ENCODE measurements around the gene SMPDL3B. TPM values are rescaled to one million over a fixed set of nuclear protein-coding genes. Genes with fewer than 3 reads are reported as not detected.

The SMPDL3B gene
- polyA plus RNA-seq, 10 donors: 0.15 to 0.48 (median 0.31) TPM; not detected in 5

GRCh38 chr1:27940297-27940696 lies 5.5 kb downstream of the SMPDL3B start:
- no peak for DNase-seq

DNA sequence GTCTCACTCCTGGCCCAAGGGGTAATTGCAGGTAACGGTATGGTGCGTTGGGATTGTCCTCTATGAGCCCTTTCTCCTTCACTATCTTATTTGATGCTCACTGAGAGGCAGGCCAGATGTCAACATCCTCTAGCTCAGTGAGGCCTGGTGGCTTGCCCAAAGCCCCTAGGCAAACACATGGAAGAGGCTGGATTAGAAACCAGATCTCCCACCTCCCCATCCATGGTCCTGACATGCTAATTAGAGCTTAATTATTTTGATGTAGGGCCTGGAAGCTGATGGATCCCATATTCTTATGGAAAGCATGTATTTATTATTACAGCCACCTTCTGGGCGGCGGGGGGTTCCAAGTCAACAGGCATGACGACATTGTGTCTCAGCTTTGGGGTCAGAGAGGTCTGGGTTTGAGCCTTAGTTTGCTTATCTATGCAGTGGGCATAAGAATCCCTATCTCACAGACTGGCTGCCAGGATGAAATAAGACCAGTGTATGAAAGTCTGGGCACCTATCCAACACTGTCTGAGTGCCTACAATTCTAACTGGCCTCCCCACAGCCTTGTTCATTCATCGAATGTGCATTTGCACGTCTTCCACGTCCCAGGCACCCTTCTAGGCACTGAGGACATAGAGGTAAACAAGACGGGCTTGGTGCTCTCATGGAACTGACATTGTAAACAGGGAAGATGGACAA lies 6.2 kb downstream of the SMPDL3B start:
- no peak for DNase-seq

DNA sequence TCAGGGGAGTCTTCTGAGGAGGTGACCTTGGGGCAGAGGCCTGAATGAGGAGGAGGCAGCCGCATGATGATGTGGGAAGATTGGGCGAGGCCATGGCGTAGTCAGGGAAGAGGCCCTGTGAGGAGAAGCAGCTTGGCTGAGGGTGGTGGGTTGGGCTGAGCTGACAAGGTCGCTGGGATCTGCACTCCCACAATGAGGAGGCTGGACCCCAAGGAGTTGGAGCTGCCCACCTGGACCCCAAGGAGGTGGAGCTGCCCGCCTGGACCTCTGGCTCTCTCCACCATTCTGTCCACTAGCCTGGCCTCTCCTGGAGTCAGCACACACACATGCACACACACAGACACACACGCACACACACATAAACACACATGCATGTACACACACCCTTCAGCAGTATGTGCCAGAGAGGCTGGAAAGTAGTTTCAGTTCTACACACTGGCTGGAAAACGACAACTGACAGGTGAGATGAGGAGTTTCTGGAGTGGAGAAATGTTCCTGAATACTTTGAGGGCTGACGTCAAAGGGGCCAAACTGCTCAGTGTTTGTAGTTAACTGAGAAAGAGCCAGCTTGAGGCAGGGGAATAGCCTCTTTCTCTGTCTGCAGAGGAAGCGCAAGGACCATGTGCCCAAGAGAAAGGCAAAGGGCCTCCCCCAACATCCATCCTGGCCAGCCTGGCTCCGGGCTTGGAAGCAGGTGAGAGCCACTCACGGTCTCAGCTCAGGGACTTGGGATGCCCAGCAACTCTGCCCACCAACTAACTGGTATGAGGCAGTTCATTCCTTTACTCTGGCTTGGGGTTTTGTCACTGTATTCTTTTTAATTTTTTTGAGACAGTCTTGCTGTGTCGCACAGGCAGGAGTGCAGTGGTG lies 7.1 kb downstream of the SMPDL3B start:
- no peak for DNase-seq

DNA sequence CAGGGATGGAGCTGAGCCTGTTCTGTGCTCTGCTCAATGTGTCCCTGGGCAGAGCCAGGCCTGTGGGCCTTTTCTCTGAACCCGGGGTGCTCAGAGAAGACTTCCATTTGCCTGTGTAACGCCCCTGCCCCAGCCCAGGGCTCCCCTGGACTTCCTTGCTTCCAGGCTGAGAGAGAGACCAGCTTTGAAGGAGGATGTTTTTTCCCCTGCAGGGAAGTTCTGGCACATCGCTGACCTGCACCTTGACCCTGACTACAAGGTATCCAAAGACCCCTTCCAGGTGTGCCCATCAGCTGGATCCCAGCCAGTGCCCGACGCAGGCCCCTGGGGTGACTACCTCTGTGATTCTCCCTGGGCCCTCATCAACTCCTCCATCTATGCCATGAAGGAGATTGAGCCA lies 10.2 kb downstream of the SMPDL3B start:
- DNase-seq: no peak

GRCh38 chr1:27949027-27949426 lies 14.2 kb downstream of the SMPDL3B start:
- DNase-seq: no peak

- no peak for DNase-seq
These were observed 16.6 kb downstream of the SMPDL3B start for GRCh38 chr1:27951396-27951795.

GRCh38 chr1:27952147-27952546 lies 17.3 kb downstream of the SMPDL3B start:
- DNase-seq: no peak

GRCh38 chr1:27954186-27954585 lies 19.4 kb downstream of the SMPDL3B start:
- DNase-seq: no peak

GRCh38 chr1:27955076-27955475 lies 20.3 kb downstream of the SMPDL3B start:
- no peak for DNase-seq

GRCh38 chr1:27956761-27957160 lies 22.0 kb downstream of the SMPDL3B start:
- no peak for DNase-seq

GRCh38 chr1:27957655-27958054 lies 22.9 kb downstream of the SMPDL3B start:
- DNase-seq: no peak

GRCh38 chr1:27958513-27958912 lies 23.7 kb downstream of the SMPDL3B start:
- DNase-seq: no peak

- DNase-seq: peak; percentile 78 to 94 (median 87)
These were observed 25.2 kb downstream of the SMPDL3B start, which contains the start of gene XKR8 for GRCh38 chr1:27959792-27960603. Gene XKR8 (plus strand): TSS chr1:27959973. CDS start chr1:27960070, 97 bp downstream.

- DNase-seq: peak in 1 of 3 donors; percentile 24
These were observed 26.2 kb downstream of the SMPDL3B start for GRCh38 chr1:27960762-27961645.

- DNase-seq: no peak
These were observed 26.9 kb downstream of the SMPDL3B start for GRCh38 chr1:27961646-27962221.

GRCh38 chr1:27963393-27963792 lies 28.6 kb downstream of the SMPDL3B start:
- no peak for DNase-seq

DNA sequence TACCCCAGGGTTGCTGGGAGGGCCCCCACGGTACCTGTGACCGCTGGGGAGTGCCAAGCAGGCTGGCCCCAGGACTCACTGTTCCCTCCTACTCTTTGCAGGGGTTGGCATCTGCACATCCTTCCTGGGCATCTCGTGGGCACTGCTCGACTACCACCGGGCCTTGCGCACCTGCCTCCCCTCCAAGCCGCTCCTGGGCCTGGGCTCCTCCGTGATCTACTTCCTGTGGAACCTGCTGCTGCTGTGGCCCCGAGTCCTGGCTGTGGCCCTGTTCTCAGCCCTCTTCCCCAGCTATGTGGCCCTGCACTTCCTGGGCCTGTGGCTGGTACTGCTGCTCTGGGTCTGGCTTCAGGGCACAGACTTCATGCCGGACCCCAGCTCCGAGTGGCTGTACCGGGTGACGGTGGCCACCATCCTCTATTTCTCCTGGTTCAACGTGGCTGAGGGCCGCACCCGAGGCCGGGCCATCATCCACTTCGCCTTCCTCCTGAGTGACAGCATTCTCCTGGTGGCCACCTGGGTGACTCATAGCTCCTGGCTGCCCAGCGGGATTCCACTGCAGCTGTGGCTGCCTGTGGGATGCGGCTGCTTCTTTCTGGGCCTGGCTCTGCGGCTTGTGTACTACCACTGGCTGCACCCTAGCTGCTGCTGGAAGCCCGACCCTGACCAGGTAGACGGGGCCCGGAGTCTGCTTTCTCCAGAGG lies 31.8 kb downstream of the SMPDL3B start:
- DNase-seq: no peak

- no peak for DNase-seq
These were observed 32.5 kb downstream of the SMPDL3B start for GRCh38 chr1:27967106-27967883.

DNA sequence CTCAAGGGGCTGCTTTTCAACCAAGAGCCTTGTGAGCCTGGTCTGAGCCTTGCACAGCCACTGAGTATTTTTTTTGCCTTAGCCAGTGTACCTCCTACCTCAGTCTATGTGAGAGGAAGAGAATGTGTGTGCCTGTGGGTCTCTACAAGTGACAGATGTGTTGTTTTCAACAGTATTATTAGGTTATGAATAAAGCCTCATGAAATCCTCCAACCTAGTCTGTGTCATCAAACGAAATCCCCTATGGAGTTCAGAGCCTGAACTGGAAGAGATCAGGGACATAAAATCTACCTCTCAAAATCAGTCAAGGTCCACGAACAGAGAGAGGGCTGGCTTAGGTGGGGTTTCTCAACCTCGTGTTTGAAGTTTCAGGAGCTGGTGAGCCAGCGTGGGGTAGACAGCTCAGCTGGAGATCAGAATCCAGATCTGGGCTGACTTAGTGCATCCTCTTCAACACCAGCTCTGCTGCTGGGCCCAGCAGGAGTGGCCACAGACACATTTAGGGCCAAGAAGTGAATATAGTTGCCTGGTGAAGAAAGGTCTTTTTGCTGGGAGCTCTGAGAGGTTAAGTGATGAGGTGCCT lies 33.2 kb downstream of the SMPDL3B start:
- no peak for DNase-seq
